ENCODE results near the gene ABCA12. TPM values are rescaled to one million over a fixed set of nuclear protein-coding genes. Genes with fewer than 3 reads are reported as not detected.
A peak's percentile ranks its signal among the peaks of the same experiment; 100 is the strongest.

The ABCA12 gene
- total RNA-seq, 1 experiment from 2014 or later: 1.3 TPM

GRCh38 chr2:214960677-214961076 is 177.7 kb downstream of the ABCA12 start:
- Histone ChIP-seq H2AFZ (ENCODE audit: low read depth, low read length, poor library complexity, severe bottlenecking) (no peak overlapping the region), H3K9me3 (ENCODE audit: control insufficient read depth in 1 of 2, insufficient read depth in 1 of 2, low read depth in 1 of 2, low read length in 2 of 2) (no peaks in the 10 kb centered on the region), H3K36me3 (ENCODE audit: control insufficient read depth in 1 of 2, insufficient read depth in 2 of 2, low read length in 2 of 2) (no peaks in the 10 kb centered on the region), H3K9me2 (ENCODE audit: insufficient read depth) (no peaks in the 10 kb centered on the region), H4K20me1 (ENCODE audit: insufficient read depth) (no peaks in the 10 kb centered on the region), H3K4me2 (ENCODE audit: low read length) (no peak overlapping the region), H3K27me3 (ENCODE audit: insufficient read depth, low read length) (no peaks in the 10 kb centered on the region), H3K4me1 (ENCODE audit: control insufficient read depth in 1 of 2, insufficient read depth in 2 of 2, low read length in 2 of 2) (no peaks in the 10 kb centered on the region), H3K27ac (ENCODE audit: low read depth, low read length) (no peak overlapping the region), H3K9ac (ENCODE audit: low read length) (no peak overlapping the region), H3K79me2 (ENCODE audit: insufficient read depth, low read length) (no peaks in the 10 kb centered on the region), H3K4me3 (replicated peaks in 1 of 2; ENCODE audit: low read depth in 1 of 2, low read length in 2 of 2) (no peak overlapping the region)
- ATAC-seq (no peak), DNase-seq (ENCODE audit: low read depth, low spot score) (no peak)
- TF ChIP-seq EZH2 (IDR thresholded peaks at IDR 0.05) (no peak), RAD21 (IDR thresholded peaks at IDR 0.05; ENCODE audit: low read depth) (peak; percentile 65)
- TF ChIP-seq, protein P1, sequence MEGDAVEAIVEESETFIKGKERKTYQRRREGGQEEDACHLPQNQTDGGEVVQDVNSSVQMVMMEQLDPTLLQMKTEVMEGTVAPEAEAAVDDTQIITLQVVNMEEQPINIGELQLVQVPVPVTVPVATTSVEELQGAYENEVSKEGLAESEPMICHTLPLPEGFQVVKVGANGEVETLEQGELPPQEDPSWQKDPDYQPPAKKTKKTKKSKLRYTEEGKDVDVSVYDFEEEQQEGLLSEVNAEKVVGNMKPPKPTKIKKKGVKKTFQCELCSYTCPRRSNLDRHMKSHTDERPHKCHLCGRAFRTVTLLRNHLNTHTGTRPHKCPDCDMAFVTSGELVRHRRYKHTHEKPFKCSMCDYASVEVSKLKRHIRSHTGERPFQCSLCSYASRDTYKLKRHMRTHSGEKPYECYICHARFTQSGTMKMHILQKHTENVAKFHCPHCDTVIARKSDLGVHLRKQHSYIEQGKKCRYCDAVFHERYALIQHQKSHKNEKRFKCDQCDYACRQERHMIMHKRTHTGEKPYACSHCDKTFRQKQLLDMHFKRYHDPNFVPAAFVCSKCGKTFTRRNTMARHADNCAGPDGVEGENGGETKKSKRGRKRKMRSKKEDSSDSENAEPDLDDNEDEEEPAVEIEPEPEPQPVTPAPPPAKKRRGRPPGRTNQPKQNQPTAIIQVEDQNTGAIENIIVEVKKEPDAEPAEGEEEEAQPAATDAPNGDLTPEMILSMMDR (IDR thresholded peaks at IDR 0.05 in 2 of 3, conservative IDR thresholded peaks at IDR 0.05 in 1 of 3; ENCODE audit: borderline replicate concordance in 1 of 3, insufficient read depth in 1 of 3, low read depth in 2 of 3, low read length in 2 of 3): peak in 2 of 3 experiments; percentile 32 to 46; a peak in 3 of 6 replicates
- POLR2A ChIA-PET: no interaction called here
- RAD21 ChIA-PET (ENCODE audit: low non-redundant PET in 1 of 2, low total read pairs in 2 of 2, uncharacterized antibody in 2 of 2, unreplicated experiment in 2 of 2): interaction anchor here in 1 of 2 experiments (0.8 kb wide), 1 partner anchor 333 kb away, joined by 3 read pairs; no protein-coding TSS in a partner anchor
- intact Hi-C loops (cut with micrococcal nuclease): loop anchor here (2.0 to 5.0 kb wide), 2 partner anchors 310 to 962 kb away; no protein-coding TSS in a partner anchor
- BruUV-seq (replicated peaks): no TSS peak
- CTCF ChIA-PET: interaction anchor here (0.7 to 1.3 kb wide), 7 partner anchors 8 to 971 kb away, joined by 3 read pairs; partner anchors contain the start of gene ATIC

- H3K27ac ChIP-seq (ENCODE audit: low read depth, low read length): no peak overlapping the region
- H3K36me3 ChIP-seq (ENCODE audit: control insufficient read depth in 1 of 2, insufficient read depth in 2 of 2, low read length in 2 of 2): no peaks in the 10 kb centered on the region
- H3K9me3 ChIP-seq (ENCODE audit: control insufficient read depth in 1 of 2, insufficient read depth in 1 of 2, low read depth in 1 of 2, low read length in 2 of 2): no peaks in the 10 kb centered on the region
- ATAC-seq (no peak), DNase-seq (ENCODE audit: low read depth, low spot score) (no peak)
- no peaks in the 10 kb centered on the region for H3K4me1 ChIP-seq (ENCODE audit: control insufficient read depth in 1 of 2, insufficient read depth in 2 of 2, low read length in 2 of 2)
- TF ChIP-seq ELF1 (IDR thresholded peaks at IDR 0.05; ENCODE audit: borderline replicate concordance, low read depth) (no peak), YY1 (IDR thresholded peaks at IDR 0.05; ENCODE audit: extremely low read depth, insufficient replicate concordance, low read depth, low read length) (no peak)
- no peak overlapping the region for H3K4me3 ChIP-seq (replicated peaks in 1 of 2; ENCODE audit: low read depth in 1 of 2, low read length in 2 of 2)
- H3K27me3 ChIP-seq (ENCODE audit: insufficient read depth, low read length): no peaks in the 10 kb centered on the region
- POLR2A ChIA-PET: no interaction called here
- RAD21 ChIA-PET (ENCODE audit: low non-redundant PET in 1 of 2, low total read pairs in 2 of 2, uncharacterized antibody in 2 of 2, unreplicated experiment in 2 of 2): no interaction called here
- H3K9ac ChIP-seq (ENCODE audit: low read length): no peak overlapping the region
- no TSS peak for BruUV-seq (replicated peaks)
- no peak overlapping the region for H3K4me2 ChIP-seq (ENCODE audit: low read length)
- no peak overlapping the region for H2AFZ ChIP-seq (ENCODE audit: low read depth, low read length, poor library complexity, severe bottlenecking)
- no peaks in the 10 kb centered on the region for H3K9me2 ChIP-seq (ENCODE audit: insufficient read depth)
- no peaks in the 10 kb centered on the region for H4K20me1 ChIP-seq (ENCODE audit: insufficient read depth)
- intact Hi-C loops (cut with micrococcal nuclease): no loop called here
- CTCF ChIA-PET: no interaction called here
- H3K79me2 ChIP-seq (ENCODE audit: insufficient read depth, low read length): no peaks in the 10 kb centered on the region
Observed at GRCh38 chr2:214946949-214947348, 191.5 kb downstream of the ABCA12 start.

Data from HCT116 (cell line).